ENCODE results near the gene RAB7A.
"Not testable (repeated sequence)": the region's sequence is repeated elsewhere in the genome, so short reads cannot be mapped to it uniquely, and the experiment has no call there.

Gene RAB7A

DNA sequence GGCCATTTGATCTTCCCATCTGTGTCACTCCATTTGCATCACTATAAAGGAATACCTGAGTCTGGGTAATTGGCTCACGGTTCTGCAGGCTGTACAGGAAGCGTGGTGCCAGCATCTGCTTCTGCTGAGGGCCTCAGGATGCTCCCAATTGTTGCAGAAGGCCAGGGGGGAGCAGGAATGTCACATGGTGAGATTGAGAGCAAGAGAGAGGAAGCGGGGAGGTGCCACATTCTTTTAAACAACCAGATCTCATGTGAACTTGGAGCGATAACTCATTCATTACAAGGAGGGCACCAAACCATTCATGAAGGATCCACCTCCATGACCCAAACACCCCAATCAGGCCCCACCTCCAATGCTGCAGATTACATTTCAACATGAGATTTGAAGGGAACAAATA is 13.1 kb upstream of the RAB7A start:
- no peak for DNase-seq

DNA sequence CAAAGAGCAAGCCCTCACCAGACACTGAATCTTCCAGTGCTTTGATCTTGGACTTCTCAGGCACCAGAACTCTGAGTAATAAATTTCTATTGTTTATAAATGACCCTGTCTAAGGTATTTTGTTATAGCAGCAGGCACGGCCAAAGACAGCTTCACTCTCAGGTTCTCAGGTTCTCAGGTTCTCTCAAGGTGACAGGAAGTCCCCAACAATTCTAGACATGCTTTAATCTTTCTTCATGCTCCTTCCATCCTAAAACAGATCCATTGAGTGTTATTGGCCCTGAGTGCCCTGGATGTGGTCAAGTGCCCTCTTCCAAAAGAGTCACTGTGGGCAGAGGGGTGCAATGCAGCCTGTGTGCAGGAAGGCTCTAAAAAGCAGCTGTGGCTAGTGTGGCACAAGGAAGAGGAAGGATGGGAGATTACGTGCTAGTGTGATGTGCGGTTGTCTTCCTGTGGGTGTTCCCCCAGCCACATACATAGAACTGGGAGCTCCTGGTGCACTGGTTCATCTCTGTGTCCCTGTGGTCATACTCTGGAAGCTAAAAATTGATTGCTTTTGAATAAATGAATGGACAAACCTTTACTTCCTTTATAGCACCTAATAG is 11.0 kb upstream of the RAB7A start:
- DNase-seq = peak; percentile 40 to 51

DNA sequence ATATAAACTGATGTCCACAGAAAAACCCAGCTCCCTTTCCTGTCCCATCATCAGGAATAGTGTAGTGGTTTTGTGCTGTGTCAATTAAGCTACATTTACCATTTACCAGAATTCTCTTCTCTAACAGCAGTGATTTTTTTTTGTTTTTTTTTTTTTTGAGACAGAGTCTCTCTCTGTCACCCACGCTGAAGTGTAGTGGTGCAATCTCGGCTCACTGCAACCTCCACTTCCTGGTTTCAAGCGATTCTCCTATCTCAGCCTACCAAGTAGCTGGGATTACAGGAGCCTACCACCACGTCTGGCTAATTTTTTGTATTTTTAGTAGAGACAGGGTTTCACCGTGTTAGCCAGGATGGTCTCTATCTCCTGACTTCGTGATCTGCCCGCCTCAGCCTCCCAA is 7.1 kb upstream of the RAB7A start:
- not testable (repeated sequence) for DNase-seq

DNA sequence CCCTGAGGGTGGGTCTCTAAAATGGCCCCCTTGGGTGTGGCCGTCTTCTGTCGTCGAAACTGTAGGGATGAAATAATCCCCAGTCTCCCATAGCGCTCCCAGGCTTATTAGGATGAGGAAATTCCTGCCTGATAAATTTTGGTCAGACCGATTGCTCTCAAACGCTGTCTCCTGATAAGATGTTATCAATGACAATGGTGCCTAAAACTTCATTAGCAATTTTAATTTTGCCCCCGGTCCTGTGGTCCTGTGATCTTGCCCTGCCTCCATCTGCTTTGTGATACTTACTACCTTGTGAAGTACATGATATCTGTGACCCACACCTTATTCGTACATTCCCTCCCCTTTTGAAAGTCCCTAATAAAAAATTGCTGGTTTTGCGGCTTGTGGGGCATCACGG is 5.1 kb upstream of the RAB7A start:
- no peak for DNase-seq

DNA sequence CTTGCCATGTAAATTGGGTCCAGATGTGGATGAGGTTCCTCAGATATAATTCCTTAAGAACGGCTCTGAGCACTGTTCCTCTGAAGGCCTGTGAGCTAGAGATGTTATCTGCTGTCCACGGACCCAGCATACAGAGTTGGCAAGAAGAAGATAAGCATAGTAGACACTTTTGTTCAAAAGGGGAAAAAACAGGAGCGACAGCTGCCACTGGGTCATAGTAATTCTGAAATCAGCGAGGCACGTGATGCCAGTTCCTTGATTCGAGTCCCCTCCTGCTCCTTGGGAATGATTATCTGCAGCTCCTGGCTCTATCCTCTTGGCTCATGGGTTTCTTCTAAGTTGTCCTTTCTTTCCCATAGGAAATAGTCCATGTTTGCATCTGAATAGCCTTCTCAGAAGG is 2.5 kb upstream of the RAB7A start:
- no peak for DNase-seq

DNA sequence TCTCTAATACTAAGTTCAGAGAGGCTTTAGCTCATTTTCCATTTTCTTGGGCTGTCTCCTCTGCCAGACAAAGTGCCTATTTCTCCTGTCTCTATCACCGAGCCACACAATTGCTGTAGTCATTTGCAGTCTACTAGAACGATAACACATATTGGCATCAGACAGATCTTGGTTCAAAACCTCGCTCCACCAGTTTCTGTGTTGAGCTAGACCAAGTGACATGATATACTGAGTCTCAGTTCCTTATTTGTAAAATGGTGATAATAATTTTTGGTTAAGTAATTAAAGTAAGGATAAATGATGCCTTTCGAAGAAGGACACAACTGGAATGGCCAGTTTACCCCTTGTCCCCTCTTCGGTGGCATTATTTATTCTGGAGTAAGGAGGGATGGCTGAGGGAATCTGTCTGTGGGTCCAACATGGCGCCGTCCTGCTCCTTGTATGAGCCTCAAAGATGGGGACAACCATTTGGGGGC is 398 bp upstream of the RAB7A start:
- DNase-seq = no peak

DNA sequence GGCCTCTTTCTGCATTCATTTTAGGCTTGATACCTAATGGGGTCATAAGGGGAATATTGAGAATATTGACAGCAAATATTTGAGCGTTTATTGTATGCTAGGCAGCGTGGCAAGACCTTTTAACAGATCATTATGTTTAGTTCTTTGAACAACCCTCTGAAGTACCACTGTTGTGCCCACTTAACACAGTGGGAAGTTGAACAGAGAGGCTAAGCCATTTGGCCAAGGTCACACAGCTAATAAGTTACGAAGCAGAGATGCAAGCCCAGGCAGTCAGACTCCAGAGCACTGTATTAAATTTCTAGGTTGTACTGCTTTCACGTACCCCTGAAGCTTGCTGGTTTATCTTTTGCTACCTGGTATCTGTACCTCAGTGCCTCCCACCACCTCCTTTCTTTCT is 1.1 kb downstream of the RAB7A start:
- DNase-seq = no peak

DNA sequence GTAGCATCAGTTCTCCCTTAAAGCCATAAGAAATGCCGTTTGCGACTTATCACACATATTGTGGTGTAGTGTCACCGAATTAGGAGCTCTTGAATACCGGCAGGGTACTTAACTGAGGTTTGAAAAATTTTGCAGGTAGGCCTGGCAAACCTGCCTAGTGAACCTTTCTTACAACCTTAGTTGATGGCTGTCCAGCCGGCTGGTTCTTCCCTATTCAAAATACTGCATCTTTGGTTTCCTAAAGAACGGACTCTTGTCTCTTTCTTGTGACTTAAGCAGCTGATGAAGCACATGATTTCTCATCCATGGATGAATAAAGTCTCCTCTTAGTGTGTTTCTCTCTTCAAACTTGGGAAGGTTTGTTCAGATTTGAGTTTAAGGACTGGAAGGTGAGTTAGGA is 1.5 kb downstream of the RAB7A start:
- no peak for DNase-seq

DNA sequence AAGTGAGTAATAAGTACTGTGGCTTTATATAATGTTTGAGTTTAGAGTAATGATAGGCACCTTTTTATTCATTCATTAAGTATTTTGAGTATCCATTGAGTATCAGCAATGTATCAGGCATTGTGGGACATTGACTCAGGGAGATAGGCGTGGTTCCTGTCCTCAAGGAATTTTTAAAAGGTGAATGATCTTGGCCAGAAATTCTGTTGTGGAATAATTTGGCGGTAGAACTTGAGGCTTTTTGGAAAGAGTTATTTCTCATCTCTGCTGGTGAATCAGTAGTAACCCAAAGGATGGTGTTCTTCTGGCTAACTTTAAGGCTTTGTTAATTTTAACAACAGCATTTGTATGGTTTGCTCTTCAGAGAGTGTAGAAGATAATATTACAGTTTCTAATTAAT is 2.0 kb downstream of the RAB7A start:
- DNase-seq = no peak

DNA sequence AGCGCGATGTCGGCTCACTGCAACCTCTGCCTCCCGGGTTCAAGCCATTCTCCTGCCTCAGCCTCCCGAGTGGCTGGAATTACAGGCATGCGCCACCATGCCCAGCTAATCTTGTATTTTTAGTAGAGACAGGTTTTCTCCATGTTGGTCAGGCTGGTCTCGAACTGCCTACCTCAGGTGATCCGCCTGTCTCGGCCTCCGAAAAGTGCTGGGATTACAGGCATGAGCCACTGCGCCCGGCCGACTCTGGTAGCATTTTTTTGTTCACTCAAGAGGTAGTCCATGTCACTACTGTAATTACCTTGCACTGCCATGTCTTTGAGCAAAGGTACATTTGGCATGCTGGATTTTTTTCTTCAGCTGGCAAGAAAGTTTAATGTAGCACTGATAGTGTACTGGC is 2.5 kb downstream of the RAB7A start:
- DNase-seq = not testable (repeated sequence)

DNA sequence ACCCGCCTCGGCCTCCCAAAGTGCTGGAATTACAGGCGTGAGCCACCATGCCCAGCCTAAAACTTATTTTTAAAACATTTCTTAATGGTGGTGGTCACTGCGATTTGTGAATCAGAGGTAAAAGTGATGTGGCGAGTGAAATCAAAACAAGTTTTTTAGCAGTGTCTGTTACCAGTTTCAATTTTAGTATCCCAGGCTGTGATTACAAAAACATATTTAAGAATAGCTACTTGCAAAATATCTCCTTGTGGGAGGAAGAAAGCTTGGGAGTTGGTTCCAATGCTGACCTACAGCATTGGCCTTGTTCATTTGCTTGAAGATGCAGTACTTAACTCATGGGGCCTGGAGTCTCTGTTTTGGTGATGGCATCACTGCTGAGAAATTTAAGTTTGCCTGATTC is 4.5 kb downstream of the RAB7A start:
- no peak for DNase-seq

DNA sequence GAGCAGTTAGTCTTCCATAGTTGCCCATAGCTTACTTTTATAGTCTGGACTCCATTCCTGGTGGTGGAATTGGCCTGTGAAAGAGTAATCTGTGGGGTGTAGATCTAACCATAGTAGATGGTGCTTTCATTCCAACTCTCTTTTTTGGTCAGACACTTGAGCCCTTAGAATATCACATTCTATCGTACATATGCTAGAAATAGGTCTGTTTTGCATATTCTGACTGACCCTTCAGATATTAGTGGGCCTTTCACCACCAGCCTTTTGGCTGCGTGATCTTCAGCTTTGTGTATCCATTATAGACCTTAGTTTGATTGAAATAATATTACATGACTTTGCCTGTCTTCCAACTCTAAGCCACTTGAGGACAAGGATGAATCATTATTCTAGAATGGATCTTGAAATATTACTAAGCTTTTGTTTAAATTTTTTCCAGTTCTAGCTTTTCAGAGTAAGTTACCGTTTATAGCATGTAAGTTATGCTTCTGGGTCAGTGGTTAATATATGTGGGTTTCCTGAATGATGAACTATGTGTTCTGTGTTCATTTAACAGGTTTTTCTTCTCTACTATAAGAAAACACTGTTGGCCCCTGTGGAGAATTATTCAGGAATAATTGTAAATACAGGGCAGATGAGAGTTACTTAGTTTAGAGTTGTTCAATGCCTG is 8.7 kb downstream of the RAB7A start:
- DNase-seq = no peak

DNA sequence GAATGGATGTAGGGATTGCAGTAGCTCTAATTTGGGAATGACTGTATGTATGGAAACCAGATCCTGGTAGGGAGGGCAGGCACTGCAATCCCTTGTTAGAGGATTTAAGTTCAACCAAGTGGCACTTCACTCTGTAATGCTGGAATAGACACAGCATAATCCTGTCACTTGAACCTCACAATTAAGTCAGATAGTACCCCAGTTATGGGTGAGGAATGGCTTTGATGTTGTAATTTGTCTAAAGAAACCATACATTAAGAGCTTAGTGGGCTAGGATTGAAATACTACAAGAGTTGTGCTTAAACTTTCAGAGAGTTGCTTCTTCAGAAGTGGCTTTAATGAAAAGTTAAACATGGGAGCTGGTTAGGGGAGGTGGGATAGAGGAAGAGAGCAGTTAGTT is 9.3 kb downstream of the RAB7A start:
- no peak for DNase-seq

DNA sequence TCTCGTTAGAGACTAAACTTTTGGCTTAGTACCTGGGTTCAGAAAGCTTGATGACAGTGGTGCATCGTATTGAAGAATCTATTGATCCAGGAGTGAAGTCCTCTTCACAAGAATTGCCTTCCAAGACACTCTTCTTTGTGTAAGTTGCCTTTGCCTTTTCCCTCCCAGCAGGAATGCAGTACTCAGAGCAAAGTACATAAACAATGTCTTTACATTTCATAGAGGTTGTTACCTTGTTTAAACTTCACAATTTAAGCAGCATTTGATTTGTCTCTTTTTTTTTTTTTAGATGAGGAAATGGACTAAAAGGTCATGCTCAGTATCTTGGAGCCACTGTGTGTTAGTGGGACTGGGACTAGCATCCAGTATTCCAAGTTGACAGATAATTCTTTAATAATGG is 9.9 kb downstream of the RAB7A start:
- no peak for DNase-seq

DNA sequence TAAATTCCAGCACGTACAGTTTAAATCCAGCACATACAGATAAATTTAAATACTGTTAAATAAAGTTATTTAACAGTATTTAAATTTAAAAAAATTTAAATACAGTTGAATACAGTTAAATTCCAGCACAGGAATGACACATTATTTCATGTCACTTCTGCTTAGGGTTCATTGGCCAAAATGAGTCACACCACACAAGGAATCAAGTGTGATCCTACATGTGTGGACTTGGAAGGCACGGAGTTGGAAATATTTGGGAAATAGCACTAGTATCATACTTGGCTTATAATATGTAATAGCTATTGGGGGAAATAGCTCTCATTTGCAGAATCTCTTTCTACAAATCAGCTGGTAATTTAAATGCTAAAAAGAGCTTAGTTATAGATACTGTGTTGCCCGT is 10.6 kb downstream of the RAB7A start:
- no peak for DNase-seq

DNA sequence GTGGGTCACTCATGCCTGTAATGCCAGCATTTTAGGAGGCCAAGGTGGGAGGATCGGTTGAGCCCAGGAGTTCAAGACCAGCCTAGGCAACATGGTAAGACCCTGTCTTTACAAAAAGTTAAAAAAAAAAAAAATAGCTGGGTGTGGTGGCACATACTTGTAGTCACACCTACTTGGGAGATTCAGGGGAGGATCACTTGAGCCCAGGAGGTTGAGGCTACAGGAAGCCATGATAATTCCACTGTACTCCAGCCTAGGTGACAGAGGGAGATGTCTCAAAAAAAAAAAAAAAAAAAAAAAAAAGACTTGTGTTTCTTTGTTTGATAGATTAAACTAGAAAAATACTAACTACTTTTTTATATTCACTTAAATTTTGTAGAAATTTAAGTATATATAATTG is 14.6 kb downstream of the RAB7A start:
- no peak for DNase-seq

DNA sequence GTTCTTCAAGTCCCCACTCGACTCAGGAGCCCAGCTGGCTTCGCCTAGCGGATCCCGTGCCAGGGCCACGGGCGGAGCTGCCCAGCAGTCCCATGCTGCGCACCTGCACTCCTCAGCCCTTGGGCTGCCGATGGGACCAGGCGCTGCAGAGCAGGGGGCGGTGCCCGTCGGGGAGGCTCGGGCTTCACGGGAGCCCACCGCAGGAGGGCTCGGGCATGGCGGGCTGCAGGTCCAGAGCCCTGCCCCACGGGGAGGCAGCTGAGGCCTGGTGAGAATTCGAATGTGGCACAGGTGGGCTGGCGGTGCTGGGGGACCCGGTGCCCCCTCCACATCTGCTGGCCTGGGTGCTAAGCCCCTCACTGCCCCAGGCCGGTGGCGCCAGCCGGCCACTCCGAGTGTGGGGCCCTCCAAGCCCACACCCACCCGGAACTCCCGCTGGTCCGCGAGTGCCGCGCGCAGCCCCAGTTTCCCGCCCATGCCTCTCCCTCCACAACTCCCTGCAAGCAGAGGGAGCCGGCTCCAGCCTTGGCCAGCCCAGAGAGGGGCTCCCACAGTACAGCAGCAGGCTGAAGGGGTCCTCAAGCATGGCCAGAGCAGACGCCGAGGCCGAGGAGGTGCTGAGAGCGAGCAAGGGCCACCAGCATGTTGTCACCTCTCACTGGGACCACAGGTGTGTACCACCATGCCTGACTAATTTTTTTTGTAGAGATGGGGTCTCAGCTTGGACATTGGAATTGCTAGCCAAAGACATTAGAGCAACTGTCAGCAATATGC is 17.0 kb downstream of the RAB7A start:
- no peak for DNase-seq

DNA sequence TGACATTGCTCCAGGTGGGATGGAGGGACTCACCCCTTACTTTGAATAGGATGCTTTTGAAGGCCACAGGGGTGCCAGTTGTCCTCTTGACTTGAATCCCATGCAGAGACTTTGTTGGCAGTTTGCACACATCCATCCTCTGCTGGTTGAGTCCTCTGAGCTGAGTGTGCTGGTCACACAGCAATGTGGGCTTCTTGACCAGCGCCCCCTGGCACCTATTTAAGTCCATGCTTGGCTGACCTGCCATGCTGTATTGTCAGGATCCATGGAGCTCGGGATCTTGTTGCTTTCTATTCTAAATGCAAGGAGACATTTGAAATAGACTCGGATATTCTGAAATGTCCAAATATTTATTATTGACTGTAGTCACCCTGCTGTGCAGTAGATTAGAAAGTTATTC is 19.8 kb downstream of the RAB7A start:
- no peak for DNase-seq

DNA sequence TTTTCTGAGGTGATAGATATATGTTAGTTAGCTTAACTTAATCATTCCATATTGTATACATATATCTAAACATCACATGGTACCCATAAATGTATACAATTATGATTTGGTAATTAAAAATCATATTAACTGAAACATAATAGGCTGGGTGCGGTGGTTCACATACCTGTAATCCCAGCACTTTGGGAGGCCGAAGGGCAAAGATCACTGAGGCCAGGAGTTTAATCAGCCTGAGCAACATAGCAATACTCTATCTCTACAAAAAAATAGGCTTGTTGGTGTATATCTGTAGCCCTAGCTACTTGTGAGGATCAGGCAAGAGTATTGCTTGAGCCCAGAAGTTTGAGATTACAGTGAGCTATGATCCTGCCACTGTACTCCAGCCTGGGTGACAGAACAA is 20.9 kb downstream of the RAB7A start:
- DNase-seq = no peak

DNA sequence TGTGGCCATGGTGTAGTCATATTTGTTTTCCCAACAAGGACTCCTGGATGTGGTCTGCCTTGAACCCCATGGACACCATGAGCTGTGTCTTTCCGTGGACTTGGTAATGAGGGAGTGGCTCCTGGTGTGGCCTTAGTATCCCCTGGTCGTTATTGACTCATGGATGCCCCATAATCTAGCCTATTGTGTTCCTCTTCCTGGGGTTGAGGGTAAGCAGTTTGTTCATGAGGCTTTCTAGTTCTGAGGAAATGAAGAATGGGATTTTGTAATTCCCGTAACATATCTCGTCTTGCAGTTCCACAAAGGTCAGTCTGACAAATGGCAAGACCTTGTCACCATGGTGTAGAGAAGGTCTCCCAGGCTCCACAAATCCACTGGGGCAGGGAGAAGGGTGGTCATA is 22.6 kb downstream of the RAB7A start:
- DNase-seq = no peak

DNA sequence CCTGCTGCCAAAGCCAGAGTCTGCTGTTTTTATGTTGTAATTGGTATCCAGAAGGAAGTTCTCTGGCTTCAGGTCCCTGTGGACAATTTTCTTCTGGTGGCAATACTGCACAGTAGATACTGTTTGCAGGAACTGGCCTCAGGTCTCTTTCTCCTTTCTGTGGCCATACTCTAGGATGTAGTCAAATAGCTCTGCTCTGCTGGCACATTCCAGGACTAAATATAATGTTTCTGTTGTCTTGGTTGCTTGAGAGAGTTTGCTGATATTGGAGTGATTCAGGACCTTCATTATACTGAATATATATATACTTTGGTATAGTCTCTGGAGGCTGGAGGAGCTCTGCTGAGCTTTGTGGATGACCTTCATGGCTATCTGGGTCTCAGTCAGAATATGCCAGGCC is 23.1 kb downstream of the RAB7A start:
- DNase-seq = no peak

DNA sequence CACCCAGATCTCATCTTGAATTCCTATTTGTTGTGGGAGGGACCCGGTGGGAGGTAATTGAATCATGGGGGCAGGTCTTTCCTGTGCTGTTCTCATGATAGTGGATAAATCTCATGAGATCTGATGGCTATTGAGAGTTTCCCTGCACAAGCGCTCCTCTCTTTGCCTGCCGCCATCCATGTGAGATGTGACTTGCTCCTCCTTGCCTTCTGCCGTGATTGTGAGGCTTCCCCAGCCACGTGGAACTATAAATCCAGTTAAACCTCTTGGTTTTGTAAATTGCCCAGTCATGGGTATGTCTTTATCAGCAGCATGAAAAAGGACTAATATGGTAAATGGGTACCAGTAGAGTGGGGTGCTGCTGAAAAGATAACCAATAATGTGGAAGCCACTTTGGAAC is 23.6 kb downstream of the RAB7A start:
- not testable (repeated sequence) for DNase-seq

DNA sequence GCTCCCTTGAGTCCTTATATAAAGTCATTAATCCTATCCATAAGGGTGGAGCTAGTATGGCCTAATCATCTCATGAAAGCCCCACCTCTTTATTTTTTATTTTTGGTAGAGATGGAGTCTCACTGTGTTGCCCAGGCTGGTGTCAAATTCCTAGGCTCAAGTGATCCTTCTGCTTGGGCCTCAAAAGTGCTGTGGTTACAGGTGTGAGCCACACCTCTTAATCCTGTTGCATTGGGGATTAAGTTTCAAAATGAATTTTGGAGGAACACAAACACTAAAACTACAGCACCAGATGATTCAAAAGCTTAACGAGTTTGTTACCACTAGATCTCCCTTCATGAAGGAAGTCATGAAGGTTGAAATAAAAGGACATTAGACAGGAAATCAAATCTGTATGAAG is 27.7 kb downstream of the RAB7A start:
- no peak for DNase-seq

DNA sequence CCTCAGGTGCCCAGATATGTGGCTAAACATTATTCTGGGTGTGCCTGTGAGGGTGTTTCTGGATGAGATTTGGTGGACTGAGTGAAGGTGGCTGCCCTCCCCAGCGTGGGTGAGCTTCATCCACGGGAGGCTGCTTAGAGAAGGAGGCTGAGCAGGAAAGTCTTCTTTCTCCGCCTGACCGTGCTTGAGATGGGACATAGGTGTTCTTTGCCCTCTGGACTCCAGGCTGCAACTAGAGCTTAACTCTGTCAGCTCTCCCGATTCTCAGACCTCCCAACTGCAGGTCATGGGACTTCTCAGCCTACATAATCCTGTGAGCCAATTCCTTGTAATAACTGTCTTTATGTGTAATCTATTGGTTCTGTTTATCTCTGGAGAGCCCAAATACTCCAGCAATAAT is 34.1 kb downstream of the RAB7A start:
- DNase-seq = no peak

Data from activated T-cell treated with anti-CD3 and anti-CD28 coated beads, Interleukin-2, amount 50 U/mL, for 48 hours (primary cell).